Measurements from ENCODE around the gene STMN1. TPM values are rescaled to one million over a fixed set of nuclear protein-coding genes. Genes with fewer than 3 reads are reported as not detected.

The STMN1 gene
- total RNA-seq, 4 donors from 2014 or later = 19.0 to 26.5 (median 24.0) TPM

- intact Hi-C loops (cut with DNase I; ENCODE audit: low total_unique reads) = no loop called here
- 84 to 91% methylated on average over 3 of the region's 3 CpGs for WGBS, 2 donors
- DNase-seq (ENCODE audit: low spot score in 2 of 2) = no peak
- H3K4me3 ChIP-seq (ENCODE audit: low read depth, poor library complexity, severe bottlenecking) = no peak overlapping the region
- no peak for TF ChIP-seq CTCF (IDR thresholded peaks at IDR 0.05)
Observed at GRCh38 chr1:25874209-25874608, 32.0 kb downstream of the STMN1 start.

- H3K4me3 ChIP-seq (ENCODE audit: low read depth, poor library complexity, severe bottlenecking) = no peak overlapping the region
- TF ChIP-seq CTCF (IDR thresholded peaks at IDR 0.05) (no peak), POLR2A (IDR thresholded peaks at IDR 0.05) (no peak)
- intact Hi-C loops (cut with DNase I; ENCODE audit: low total_unique reads) = no loop called here
- WGBS, 2 donors = 44 to 63% methylated on average over 3 of the region's 3 CpGs
- no peak for DNase-seq (ENCODE audit: low spot score in 2 of 2)
Observed at GRCh38 chr1:25873120-25873519, 33.1 kb downstream of the STMN1 start.

- WGBS, 2 donors = 51 to 66% methylated on average over 2 of the region's 2 CpGs
- TF ChIP-seq POLR2A (IDR thresholded peaks at IDR 0.05) = no peak
- no peak for TF ChIP-seq CTCF (IDR thresholded peaks at IDR 0.05)
- DNase-seq (ENCODE audit: low spot score in 2 of 2) = no peak
- no peak overlapping the region for H3K4me3 ChIP-seq (ENCODE audit: low read depth, poor library complexity, severe bottlenecking)
- intact Hi-C loops (cut with DNase I; ENCODE audit: low total_unique reads) = no loop called here
Observed at GRCh38 chr1:25872713-25873112, 33.5 kb downstream of the STMN1 start.

- intact Hi-C loops (cut with DNase I; ENCODE audit: low total_unique reads) = no loop called here
- 49 to 63% methylated on average over 9 of the region's 9 CpGs for WGBS, 2 donors
- H3K4me3 ChIP-seq (ENCODE audit: low read depth, poor library complexity, severe bottlenecking) = no peak overlapping the region
- TF ChIP-seq CTCF (IDR thresholded peaks at IDR 0.05) (no peak), POLR2A (IDR thresholded peaks at IDR 0.05) (no peak)
- no peak for DNase-seq (ENCODE audit: low spot score in 2 of 2)
Observed at GRCh38 chr1:25871704-25872494, 34.3 kb downstream of the STMN1 start.

- DNase-seq (ENCODE audit: low spot score in 2 of 2) = no peak
- intact Hi-C loops (cut with DNase I; ENCODE audit: low total_unique reads) = no loop called here
- H3K4me3 ChIP-seq (ENCODE audit: low read depth, poor library complexity, severe bottlenecking) = no peak overlapping the region
- 25 to 26% methylated on average over 5 of the region's 5 CpGs for WGBS, 2 donors
- TF ChIP-seq CTCF (IDR thresholded peaks at IDR 0.05) (no peak), POLR2A (IDR thresholded peaks at IDR 0.05) (no peak)
Observed at GRCh38 chr1:25871086-25871703, 35.0 kb downstream of the STMN1 start.

Measured in lower leg skin (tissue), 4 donors.